K562 (cell line): ENCODE measurements around the gene CLDN12. TPM values are rescaled to one million over a fixed set of nuclear protein-coding genes. Genes with fewer than 3 reads are reported as not detected.

Experiments
- ATAC-seq: fragments of 200-7000 bp; cut with Tn5 transposase; 3 replicates; pipeline ENCODE4 v1.9.1; 2020; ENCODE audit warnings: moderate library complexity
- BruUV-seq: library from RNA; stranded (reverse); fragments of 400-500 nt; replicated peaks from 2 replicates; lab custom pipeline; 2021; lab: Mats Ljungman, UMichigan
- CTCF ChIA-PET: fragments of 300-600 bp; formaldehyde crosslinking; extraction: SDS; loops from one replicate; lab custom pipeline; 2021; ENCODE audit warnings: low intra/inter-chr PET ratio; lab: Yijun Ruan, JAX
- POLR2A ChIA-PET: fragments of 300-600, 350-650 bp; sonication (Branson Sonifier 250); formaldehyde crosslinking; extraction: SDS; loops from one replicate; lab custom pipeline; 2021; ENCODE audit warnings: antibody characterized with exemption, inconsistent platforms; lab: Yijun Ruan, JAX
- DNase-seq, 4 experiments: peaks; one replicate each; pipeline versions ENCODE4 v3.0.0 to v3.0.0-alpha.2; 2011 to 2018; ENCODE audit warnings: low spot score in 3 of 4, mixed read lengths in 3 of 4; ENCODE audit errors: extremely low read depth in 1 of 4
- FAIRE-seq: peaks from 2 replicates; lab custom pipeline; 2011; peaks lifted over from hg19 to GRCh38; lab: Jason Lieb, UNC
- H2AFZ ChIP-seq: 2 replicates; pipeline ENCODE4 v1.6.0; 2011; ENCODE audit warnings: low read depth, low read length, control low read depth, inconsistent platforms
- H3K27ac ChIP-seq: fragments of 200-600 bp; 3 replicates; pipeline ENCODE4 v1.8.0; 2011; ENCODE audit warnings: low read depth, mild to moderate bottlenecking, control low read depth, inconsistent platforms, low read length, moderate library complexity, mixed read lengths; ENCODE audit errors: extremely low read depth
- H3K27me3 ChIP-seq, 2 experiments: fragments of 300-600 bp in 1 of 2; 2 replicates in 1 of 2; 3 replicates in 1 of 2; pipeline versions ENCODE4 v1.6.0 to v1.8.0; 2011; ENCODE audit warnings: inconsistent platforms in 2 of 2, low read length in 2 of 2, mild to moderate bottlenecking in 1 of 2, mixed read lengths in 1 of 2, moderate library complexity in 1 of 2; ENCODE audit not compliant: control insufficient read depth in 2 of 2, insufficient read depth in 2 of 2
- H3K36me3 ChIP-seq: fragments of 300-600 bp; 3 replicates; pipeline ENCODE4 v1.8.0; 2011; ENCODE audit warnings: mild to moderate bottlenecking, low read length, inconsistent platforms; ENCODE audit not compliant: control insufficient read depth, insufficient read depth
- H3K4me1 ChIP-seq, 2 experiments: fragments of 200-600 bp in 1 of 2; replicated peaks in 1 of 2; 2 replicates in 1 of 2; 3 replicates in 1 of 2; pipeline versions ENCODE4 v1.5.1 to v1.8.0; 2011; ENCODE audit warnings: inconsistent platforms in 2 of 2, low read length in 2 of 2, mild to moderate bottlenecking in 1 of 2, mixed read lengths in 1 of 2, moderate library complexity in 1 of 2; ENCODE audit not compliant: control insufficient read depth in 2 of 2, insufficient read depth in 2 of 2
- H3K4me2 ChIP-seq: 2 replicates; pipeline ENCODE4 v1.6.1; 2011; ENCODE audit warnings: low read length, control low read depth, inconsistent platforms, mixed read lengths; ENCODE audit not compliant: insufficient read depth
- H3K4me3 ChIP-seq: fragments of 200-600 bp; sonication (generic), shearing (Covaris generic); 2 replicates; pipeline ENCODE4 v1.5.1; 2016; ENCODE audit warnings: control low read depth, inconsistent platforms
- H3K79me2 ChIP-seq: fragments of 200-600 bp; 3 replicates; pipeline ENCODE4 v1.8.0; 2011; ENCODE audit warnings: low read length, inconsistent platforms; ENCODE audit not compliant: control insufficient read depth, insufficient read depth
- H3K9ac ChIP-seq, 2 experiments: 2 replicates each; pipeline versions ENCODE4 v1.6.0 to v1.6.1; 2011; ENCODE audit warnings: low read depth in 2 of 2, low read length in 2 of 2, control low read depth in 1 of 2, inconsistent platforms in 1 of 2, mild to moderate bottlenecking in 1 of 2, mixed read lengths in 1 of 2; ENCODE audit not compliant: insufficient read depth in 1 of 2
- H3K9me1 ChIP-seq: one replicate; pipeline ENCODE4 v1.6.0; 2011; ENCODE audit warnings: inconsistent platforms, mild to moderate bottlenecking, low read length, moderate library complexity; ENCODE audit not compliant: control insufficient read depth, insufficient read depth
- H3K9me3 ChIP-seq: replicated peaks from 2 replicates; pipeline ENCODE4 v1.5.1; 2011; ENCODE audit warnings: low read depth, low read length, inconsistent platforms; ENCODE audit not compliant: control insufficient read depth, insufficient read depth
- H4K20me1 ChIP-seq: replicated peaks from 2 replicates; pipeline ENCODE4 v1.6.1; 2011; ENCODE audit warnings: low read length, inconsistent platforms, mixed read lengths; ENCODE audit not compliant: control insufficient read depth, insufficient read depth
- ETV6 ChIP-seq, 3 experiments: fragments of 150-350 bp in 1 of 3; sonication (generic) in 1 of 3; formaldehyde crosslinking in 1 of 3; IDR thresholded peaks; 2 replicates each; pipeline versions ENCODE4 v1.6.1 to v1.8.0; 2014 to 2022; ENCODE audit warnings: borderline replicate concordance in 2 of 3, low read depth in 2 of 3, antibody characterized with exemption in 1 of 3, low read length in 1 of 3, mild to moderate bottlenecking in 1 of 3, missing genetic modification reagents in 1 of 3
- MTF1 ChIP-seq: fragments of 250-450 bp; sonication (Bioruptor Pico); IDR thresholded peaks from 2 replicates; pipeline ENCODE4 v1.9.0; 2021; ENCODE audit warnings: moderate library complexity, mild to moderate bottlenecking, inconsistent platforms, borderline replicate concordance
- NEUROD1 ChIP-seq: fragments of 150-350 bp; IDR thresholded peaks from 2 replicates; pipeline ENCODE4 v1.6.1; 2014; ENCODE audit warnings: borderline replicate concordance, low read length, low read depth; ENCODE audit not compliant: partially characterized antibody
- NFIX ChIP-seq: fragments of 250-450 bp; sonication (Bioruptor Pico); IDR thresholded peaks from 2 replicates; pipeline ENCODE4 v1.4.0; 2020; ENCODE audit warnings: low read depth, mild to moderate bottlenecking, moderate library complexity
- NFRKB ChIP-seq: fragments of 450-650 bp; IDR thresholded peaks from 2 replicates; pipeline ENCODE4 v1.6.1; 2016; ENCODE audit warnings: low read depth
- POLR2H ChIP-seq: IDR thresholded peaks from 2 replicates; pipeline ENCODE4 v1.6.1; 2016; ENCODE audit warnings: missing genetic modification characterization, low read depth, mild to moderate bottlenecking, control low read depth, missing compliant biosample characterization, moderate library complexity
- ZNF639 ChIP-seq, 2 experiments: fragments of 200-800 bp in 1 of 2; sonication (Bioruptor generic) in 1 of 2; sonication (generic) in 1 of 2; formaldehyde crosslinking in 1 of 2; IDR thresholded peaks in 1 of 2; conservative IDR thresholded peaks in 1 of 2; 2 replicates each; pipeline versions ENCODE4 v1.5.0 to v1.6.1; 2016 to 2020; ENCODE audit warnings: missing compliant biosample characterization in 1 of 2, missing genetic modification characterization in 1 of 2, missing genetic modification reagents in 1 of 2
- WGBS: fragments of 100-300 bp; shearing (Covaris generic); methylation state at CpG from one replicate; pipeline ENCODE4 v1.1.6; 2016; ENCODE audit warnings: low coverage, mixed read lengths; ENCODE audit not compliant: insufficient coverage; ENCODE audit errors: missing lambda C conversion rate; 5-methylcytosine and 5-hydroxymethylcytosine counted together
- in situ Hi-C: fragments of 300-500 bp; cut with MboI; formaldehyde crosslinking; loops from 4 replicates; pipeline ENCODE4 v1.15.0; 2018; ENCODE audit warnings: inconsistent platforms, mixed read lengths
- intact Hi-C: fragments of 100-400 bp; cut with micrococcal nuclease; formaldehyde crosslinking; loops from 2 replicates; pipeline ENCODE4 v1.14.2; 2022
- polyA plus RNA-seq, 8 experiments: library from polyadenylated mRNA; depleted of rRNA in 4 of 8; stranded (reverse) in 5 of 8; unstranded in 3 of 8; fragments of >200 nt; fragmentation: Nextera tagmentation in 2 of 8; fragmentation: Illumina TruSeq in 1 of 8; extraction: Ambion mirVana in 2 of 8; extraction: Trizol in 1 of 8; gene quantifications; 2 replicates each; pipeline versions ENCODE4 v1.2.1 to v1.2.3, GENCODE V29; 2011 to 2014; ENCODE audit warnings: inconsistent platforms in 1 of 8, missing spikeins in 1 of 8
- total RNA-seq, 7 experiments: library from RNA; depleted of rRNA in 6 of 7; stranded (reverse); fragments of >200 nt in 6 of 7; fragmentation: Illumina TruSeq in 2 of 7; extraction: Trizol in 2 of 7; gene quantifications; 2 replicates each; pipeline versions ENCODE4 v1.2.1 to v1.2.3, GENCODE V29; 2011 to 2021; ENCODE audit warnings: low replicate concordance in 1 of 7
- TF ChIP-seq, protein P1 (sequence below): sonication (generic); formaldehyde crosslinking; IDR thresholded peaks from 2 replicates; pipeline ENCODE4 v1.8.0; 2022; ENCODE audit warnings: mild to moderate bottlenecking, missing genetic modification reagents, borderline replicate concordance
- TF ChIP-seq, protein P2 (sequence below): fragments of 250-450 bp; sonication (Bioruptor Pico); IDR thresholded peaks from 2 replicates; pipeline ENCODE4 v1.4.0; 2020; ENCODE audit warnings: mild to moderate bottlenecking, moderate library complexity, borderline replicate concordance
- TF ChIP-seq, protein P3 (sequence below): fragments of 450-650 bp; IDR thresholded peaks from 2 replicates; pipeline ENCODE4 v1.6.1; 2016; ENCODE audit warnings: missing biosample characterization, missing genetic modification characterization
- TF ChIP-seq, protein P4 (sequence below): fragments of 450-650 bp; IDR thresholded peaks from 2 replicates; pipeline ENCODE4 v1.6.1; 2016; ENCODE audit warnings: low read depth, mild to moderate bottlenecking, moderate library complexity
- TF ChIP-seq, protein P5 (sequence below): sonication (generic); formaldehyde crosslinking; IDR thresholded peaks from 2 replicates; pipeline ENCODE4 v1.5.0; 2020; ENCODE audit warnings: missing genetic modification reagents

CLDN12 gene
- total and polyA plus RNA-seq, 9 of the 15 experiments (the other 6 are each of a cell fraction or from before 2014, with no cell fraction given), result 5.8 to 42.2 (median 15.8) TPM

GRCh38 chr7:90413185-90413528 lies 9.9 kb downstream of the CLDN12 start:
- H3K4me3 ChIP-seq, result no peak overlapping the region
- H3K9me1 ChIP-seq, result no peaks in the 10 kb centered on the region
- DNase-seq, result no peak
- no peak for ATAC-seq
- no peak overlapping the region for H3K27ac ChIP-seq
- no peaks in the 10 kb centered on the region for H3K27me3 ChIP-seq
- no TSS peak for BruUV-seq
- peaks cover 18% of the 10 kb centered on the region for H3K36me3 ChIP-seq
- intact Hi-C loops (no loop called here), in situ Hi-C loops (no loop called here)
- H2AFZ ChIP-seq, result no peak overlapping the region
- H3K9ac ChIP-seq, result no peak overlapping the region
- ChIA-PET CTCF (no interaction called here), POLR2A (no interaction called here)
- WGBS, result 82% methylated on average over 2 of the region's 2 CpGs
- H3K4me1 ChIP-seq, result no peaks in the 10 kb centered on the region
- FAIRE-seq, result no peak
- no peak overlapping the region for H3K4me2 ChIP-seq
- H3K9me3 ChIP-seq, result no peaks in the 10 kb centered on the region
- no peaks in the 10 kb centered on the region for H3K79me2 ChIP-seq
- H4K20me1 ChIP-seq, result no peaks in the 10 kb centered on the region
- TF ChIP-seq NFIX (CRISPR knock-in tag) (no peak), NFRKB (no peak), ETV6 (IDR thresholded peaks at IDR 0.05; ENCODE audit: borderline replicate concordance in 1 of 2, low read depth in 2 of 2, low read length in 1 of 2) (no peak), ETV6 (CRISPR knock-in tag; IDR thresholded peaks at IDR 0.05; ENCODE audit: borderline replicate concordance) (no peak), ZNF639 (CRISPR knock-in tag; conservative IDR thresholded peaks at IDR 0.05 in 1 of 2, IDR thresholded peaks at IDR 0.05 in 1 of 2) (no peak), MTF1 (CRISPR knock-in tag) (no peak), NEUROD1 (no peak), POLR2H (no peak)
- TF ChIP-seq, protein P1, sequence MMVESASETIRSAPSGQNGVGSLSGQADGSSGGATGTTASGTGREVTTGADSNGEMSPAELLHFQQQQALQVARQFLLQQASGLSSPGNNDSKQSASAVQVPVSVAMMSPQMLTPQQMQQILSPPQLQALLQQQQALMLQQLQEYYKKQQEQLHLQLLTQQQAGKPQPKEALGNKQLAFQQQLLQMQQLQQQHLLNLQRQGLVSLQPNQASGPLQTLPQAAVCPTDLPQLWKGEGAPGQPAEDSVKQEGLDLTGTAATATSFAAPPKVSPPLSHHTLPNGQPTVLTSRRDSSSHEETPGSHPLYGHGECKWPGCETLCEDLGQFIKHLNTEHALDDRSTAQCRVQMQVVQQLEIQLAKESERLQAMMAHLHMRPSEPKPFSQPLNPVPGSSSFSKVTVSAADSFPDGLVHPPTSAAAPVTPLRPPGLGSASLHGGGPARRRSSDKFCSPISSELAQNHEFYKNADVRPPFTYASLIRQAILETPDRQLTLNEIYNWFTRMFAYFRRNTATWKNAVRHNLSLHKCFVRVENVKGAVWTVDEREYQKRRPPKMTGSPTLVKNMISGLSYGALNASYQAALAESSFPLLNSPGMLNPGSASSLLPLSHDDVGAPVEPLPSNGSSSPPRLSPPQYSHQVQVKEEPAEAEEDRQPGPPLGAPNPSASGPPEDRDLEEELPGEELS (CRISPR knock-in tag), result no peak
- TF ChIP-seq, protein P2, sequence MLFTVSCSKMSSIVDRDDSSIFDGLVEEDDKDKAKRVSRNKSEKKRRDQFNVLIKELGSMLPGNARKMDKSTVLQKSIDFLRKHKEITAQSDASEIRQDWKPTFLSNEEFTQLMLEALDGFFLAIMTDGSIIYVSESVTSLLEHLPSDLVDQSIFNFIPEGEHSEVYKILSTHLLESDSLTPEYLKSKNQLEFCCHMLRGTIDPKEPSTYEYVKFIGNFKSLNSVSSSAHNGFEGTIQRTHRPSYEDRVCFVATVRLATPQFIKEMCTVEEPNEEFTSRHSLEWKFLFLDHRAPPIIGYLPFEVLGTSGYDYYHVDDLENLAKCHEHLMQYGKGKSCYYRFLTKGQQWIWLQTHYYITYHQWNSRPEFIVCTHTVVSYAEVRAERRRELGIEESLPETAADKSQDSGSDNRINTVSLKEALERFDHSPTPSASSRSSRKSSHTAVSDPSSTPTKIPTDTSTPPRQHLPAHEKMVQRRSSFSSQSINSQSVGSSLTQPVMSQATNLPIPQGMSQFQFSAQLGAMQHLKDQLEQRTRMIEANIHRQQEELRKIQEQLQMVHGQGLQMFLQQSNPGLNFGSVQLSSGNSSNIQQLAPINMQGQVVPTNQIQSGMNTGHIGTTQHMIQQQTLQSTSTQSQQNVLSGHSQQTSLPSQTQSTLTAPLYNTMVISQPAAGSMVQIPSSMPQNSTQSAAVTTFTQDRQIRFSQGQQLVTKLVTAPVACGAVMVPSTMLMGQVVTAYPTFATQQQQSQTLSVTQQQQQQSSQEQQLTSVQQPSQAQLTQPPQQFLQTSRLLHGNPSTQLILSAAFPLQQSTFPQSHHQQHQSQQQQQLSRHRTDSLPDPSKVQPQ, result no peak
- TF ChIP-seq, protein P3, sequence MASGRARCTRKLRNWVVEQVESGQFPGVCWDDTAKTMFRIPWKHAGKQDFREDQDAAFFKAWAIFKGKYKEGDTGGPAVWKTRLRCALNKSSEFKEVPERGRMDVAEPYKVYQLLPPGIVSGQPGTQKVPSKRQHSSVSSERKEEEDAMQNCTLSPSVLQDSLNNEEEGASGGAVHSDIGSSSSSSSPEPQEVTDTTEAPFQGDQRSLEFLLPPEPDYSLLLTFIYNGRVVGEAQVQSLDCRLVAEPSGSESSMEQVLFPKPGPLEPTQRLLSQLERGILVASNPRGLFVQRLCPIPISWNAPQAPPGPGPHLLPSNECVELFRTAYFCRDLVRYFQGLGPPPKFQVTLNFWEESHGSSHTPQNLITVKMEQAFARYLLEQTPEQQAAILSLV (tag), result no peak
- TF ChIP-seq, protein P4, sequence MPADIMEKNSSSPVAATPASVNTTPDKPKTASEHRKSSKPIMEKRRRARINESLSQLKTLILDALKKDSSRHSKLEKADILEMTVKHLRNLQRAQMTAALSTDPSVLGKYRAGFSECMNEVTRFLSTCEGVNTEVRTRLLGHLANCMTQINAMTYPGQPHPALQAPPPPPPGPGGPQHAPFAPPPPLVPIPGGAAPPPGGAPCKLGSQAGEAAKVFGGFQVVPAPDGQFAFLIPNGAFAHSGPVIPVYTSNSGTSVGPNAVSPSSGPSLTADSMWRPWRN, result no peak
- TF ChIP-seq, protein P5, sequence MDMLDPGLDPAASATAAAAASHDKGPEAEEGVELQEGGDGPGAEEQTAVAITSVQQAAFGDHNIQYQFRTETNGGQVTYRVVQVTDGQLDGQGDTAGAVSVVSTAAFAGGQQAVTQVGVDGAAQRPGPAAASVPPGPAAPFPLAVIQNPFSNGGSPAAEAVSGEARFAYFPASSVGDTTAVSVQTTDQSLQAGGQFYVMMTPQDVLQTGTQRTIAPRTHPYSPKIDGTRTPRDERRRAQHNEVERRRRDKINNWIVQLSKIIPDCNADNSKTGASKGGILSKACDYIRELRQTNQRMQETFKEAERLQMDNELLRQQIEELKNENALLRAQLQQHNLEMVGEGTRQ (CRISPR knock-in tag), result no peak
